ENCODE results near the gene TMPRSS5. TPM values are rescaled to one million over a fixed set of nuclear protein-coding genes. Genes with fewer than 3 reads are reported as not detected.

Gene TMPRSS5
- total RNA-seq, 1 experiment from 2014 or later: 0.07 TPM

DNA sequence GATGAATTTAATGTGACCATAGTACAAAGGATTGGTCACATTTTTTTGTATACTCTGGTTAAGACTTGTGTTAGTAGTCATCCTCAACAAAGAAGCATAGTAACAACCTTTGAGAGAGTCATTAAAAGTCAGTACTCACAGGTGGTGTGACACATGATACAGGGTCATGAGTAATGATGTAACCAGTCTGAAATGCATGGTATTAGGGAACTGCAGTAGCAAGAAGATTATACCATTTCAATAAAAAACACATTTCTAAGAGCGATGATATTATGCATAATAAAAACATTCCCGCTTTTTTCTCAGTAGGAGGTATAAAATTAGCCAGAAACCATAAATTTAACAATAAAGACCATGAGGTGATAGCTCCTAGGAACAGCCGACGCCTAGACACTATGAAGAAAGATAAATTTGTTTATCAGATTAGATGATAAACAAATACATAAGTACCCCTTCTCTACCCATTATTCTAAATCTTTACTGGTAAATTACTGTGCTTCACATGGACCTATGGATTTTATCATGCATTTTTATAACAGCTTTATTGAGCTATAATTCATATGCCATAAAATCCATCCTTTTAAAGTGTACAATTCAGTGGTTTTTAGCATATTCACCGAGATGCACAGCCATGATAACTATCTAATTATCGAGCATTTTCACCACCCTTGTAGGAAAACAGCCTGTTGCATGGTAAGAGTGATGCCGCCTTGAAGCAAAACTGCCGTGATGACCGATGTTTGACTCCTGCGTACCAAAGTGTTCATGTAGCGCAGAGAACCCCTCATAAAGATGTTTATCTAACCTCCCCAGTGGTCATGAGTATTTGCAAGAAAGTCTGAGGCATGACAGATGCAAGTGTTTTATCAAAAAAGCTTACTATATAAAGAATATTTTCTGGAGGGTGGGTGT, 41.8 kb downstream of the TMPRSS5 start:
- peaks cover 53% of the 10 kb centered on the region for H3K4me1 ChIP-seq (ENCODE audit: insufficient read depth, low read length)
- ATAC-seq (peak; percentile 84), DNase-seq (peak; percentile 95)
- CTCF ChIA-PET: interaction anchor here (0.6 kb wide), 1 partner anchor 59 kb away, joined by 3 read pairs; no protein-coding TSS in a partner anchor
- no peaks in the 10 kb centered on the region for H3K79me2 ChIP-seq (ENCODE audit: low read length)
- POLR2A ChIA-PET (ENCODE audit: unreplicated experiment): no interaction called here
- H3K4me2 ChIP-seq (ENCODE audit: low read length): peak overlapping the region; percentile 79
- no peaks in the 10 kb centered on the region for H3K9me2 ChIP-seq (replicated peaks; ENCODE audit: low read length)
- H2AFZ ChIP-seq (ENCODE audit: low read length): peak overlapping the region; percentile 59
- intact Hi-C loops (cut with micrococcal nuclease): loop anchor here (1.0 to 2.0 kb wide), 4 partner anchors 26 to 66 kb away; no protein-coding TSS in a partner anchor
- H3K36me3 ChIP-seq (ENCODE audit: low read depth, low read length): peaks cover 3% of the 10 kb centered on the region; the same call in 1 of the 2 replicates
- peaks cover 9% of the 10 kb centered on the region; the same call in 1 of the 2 replicates for H3K9me3 ChIP-seq (ENCODE audit: low read length)
- H4K20me1 ChIP-seq (ENCODE audit: low read length): no peaks in the 10 kb centered on the region
- TF ChIP-seq EZH2phosphoT487 (IDR thresholded peaks at IDR 0.05; ENCODE audit: borderline replicate concordance, low read length) (no peak), CTCF (conservative IDR thresholded peaks at IDR 0.05; ENCODE audit: low read depth, low read length) (no peak), EZH2 (IDR thresholded peaks at IDR 0.05; ENCODE audit: low read length, unreplicated experiment) (no peak)
- H3K27me3 ChIP-seq (ENCODE audit: low read length): no peaks in the 10 kb centered on the region
- H3K9ac ChIP-seq (ENCODE audit: low read length): peak overlapping the region; percentile 39
- BruUV-seq (replicated peaks): TSS peak; percentile 65
- peaks cover 21% of the 10 kb centered on the region for H3F3A ChIP-seq (ENCODE audit: low read length, unreplicated experiment)
- peak overlapping the region; percentile 81 for H3K27ac ChIP-seq (ENCODE audit: low read length)
- H3K4me3 ChIP-seq (ENCODE audit: low read length): peak overlapping the region; percentile 50

DNA sequence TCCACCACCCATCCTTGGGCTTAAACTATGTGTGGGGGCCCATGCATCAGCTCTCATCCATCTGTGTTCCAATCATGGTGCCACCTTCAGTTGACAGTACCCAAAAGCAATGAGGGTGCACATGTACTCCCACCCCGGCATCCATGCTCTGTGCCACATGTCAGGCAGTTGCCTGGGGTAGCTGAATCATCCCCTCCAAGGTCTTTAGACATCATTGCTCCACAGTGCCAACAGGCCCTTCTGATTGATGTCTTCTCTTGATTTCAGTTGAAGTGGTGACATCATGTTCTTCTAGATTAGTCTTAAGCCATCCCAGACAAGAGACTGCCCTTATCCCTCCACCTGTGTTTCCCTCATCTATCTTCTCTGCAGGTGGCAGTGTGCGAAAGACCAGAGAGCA, 42.5 kb downstream of the TMPRSS5 start:
- Histone ChIP-seq H3K9ac (ENCODE audit: low read length) (peak overlapping the region; percentile 11; the same call in 1 of the 2 replicates), H3K27me3 (ENCODE audit: low read length) (no peaks in the 10 kb centered on the region), H3K4me2 (ENCODE audit: low read length) (peak overlapping the region; percentile 79), H3K9me2 (replicated peaks; ENCODE audit: low read length) (no peaks in the 10 kb centered on the region), H4K20me1 (ENCODE audit: low read length) (no peaks in the 10 kb centered on the region), H3K79me2 (ENCODE audit: low read length) (no peaks in the 10 kb centered on the region), H3K4me3 (ENCODE audit: low read length) (no peak overlapping the region), H2AFZ (ENCODE audit: low read length) (no peak overlapping the region), H3K36me3 (ENCODE audit: low read depth, low read length) (peaks cover 3% of the 10 kb centered on the region; the same call in 1 of the 2 replicates), H3K9me3 (ENCODE audit: low read length) (peaks cover 9% of the 10 kb centered on the region; the same call in 1 of the 2 replicates), H3K4me1 (ENCODE audit: insufficient read depth, low read length) (peaks cover 46% of the 10 kb centered on the region), H3K27ac (ENCODE audit: low read length) (peak overlapping the region; percentile 81), H3F3A (ENCODE audit: low read length, unreplicated experiment) (peaks cover 21% of the 10 kb centered on the region)
- POLR2A ChIA-PET (ENCODE audit: unreplicated experiment): no interaction called here
- CTCF ChIA-PET: no interaction called here
- BruUV-seq (replicated peaks): no TSS peak
- TF ChIP-seq EZH2phosphoT487 (IDR thresholded peaks at IDR 0.05; ENCODE audit: borderline replicate concordance, low read length) (no peak), CTCF (conservative IDR thresholded peaks at IDR 0.05; ENCODE audit: low read depth, low read length) (peak; percentile 35; the same call in 1 of the 2 replicates), EZH2 (IDR thresholded peaks at IDR 0.05; ENCODE audit: low read length, unreplicated experiment) (no peak)
- DNase-seq (peak; percentile 62), ATAC-seq (no peak; the same call in 1 of the 2 replicates)
- intact Hi-C loops (cut with micrococcal nuclease): no loop called here

Measured in PC-3 (cell line).